ENCODE data around the gene QRICH2. TPM values are rescaled to one million over a fixed set of nuclear protein-coding genes. Genes with fewer than 3 reads are reported as not detected.

Gene QRICH2
- total and polyA plus RNA-seq, 2 of the 4 experiments (the other 2 are of a cell fraction) = 4.3 to 4.8 TPM

GRCh38 chr17:76297436-76297835 is 10.6 kb downstream of the QRICH2 start:
- no peak overlapping the region for H2BK20ac ChIP-seq (ENCODE audit: low read depth, low read length)
- H3K23ac ChIP-seq (ENCODE audit: low read depth, low read length) = peak overlapping the region; percentile 66; the same call in 1 of the 2 replicates
- H3K79me1 ChIP-seq (ENCODE audit: low read depth in 1 of 2, low read length in 2 of 2) = peaks cover 0 to 6% of the 10 kb centered on the region in 2 experiments; a peak in 1 of 4 replicates
- no peak overlapping the region for H2BK5ac ChIP-seq (ENCODE audit: low read depth, low read length, poor library complexity, severe bottlenecking)
- H4K8ac ChIP-seq (ENCODE audit: low read depth in 2 of 2, low read length in 2 of 2) = no peak overlapping the region
- no peak overlapping the region for H3K56ac ChIP-seq (ENCODE audit: extremely low read depth, insufficient read depth, low read length)
- in situ Hi-C loops (cut with MboI; ENCODE audit: low sequenced_read_pairs) (loop anchor here (10.0 kb wide), 1 partner anchor 283 kb away; no protein-coding TSS in a partner anchor), intact Hi-C loops (cut with micrococcal nuclease) (loop anchor here (5.0 kb wide), 1 partner anchor 290 kb away; no protein-coding TSS in a partner anchor), dilution Hi-C loops (cut with HindIII; ENCODE audit: low sequenced_read_pairs, unreplicated experiment) (no loop called here)
- no peak overlapping the region; the same call in 1 of the 2 replicates for H4K91ac ChIP-seq (ENCODE audit: insufficient read depth, low read depth, low read length)
- no peak overlapping the region for H2BK120ac ChIP-seq (ENCODE audit: low read depth, low read length)
- no peak overlapping the region for H2AK5ac ChIP-seq (ENCODE audit: low read depth, low read length)
- H2AFZ ChIP-seq (replicated peaks; ENCODE audit: low read length, poor library complexity) = no peak overlapping the region
- no peak overlapping the region for H3K18ac ChIP-seq (ENCODE audit: low read depth, low read length)
- no peak overlapping the region for H3K14ac ChIP-seq (replicated peaks; ENCODE audit: low read depth, low read length)
- H2AK9ac ChIP-seq (replicated peaks; ENCODE audit: low read depth, low read length, poor library complexity) = no peak overlapping the region
- no peaks in the 10 kb centered on the region for H3K27me3 ChIP-seq (ENCODE audit: control insufficient read depth, insufficient read depth, low read length)
- no peaks in the 10 kb centered on the region; the same call in 1 of the 2 replicates for H4K20me1 ChIP-seq (ENCODE audit: insufficient read depth, low read length)
- CTCF ChIA-PET = no interaction called here
- no TSS peak for BruUV-seq (replicated peaks)
- ATAC-seq (ENCODE audit: low read depth) = no peak
- H3K9me1 ChIP-seq (ENCODE audit: insufficient read depth, low read length) = 0 out of 2 replicates have a peak, but pooled peaks cover 2% of the 10 kb centered on the region
- H3K4ac ChIP-seq (ENCODE audit: low read depth, low read length) = no peak overlapping the region
- DNase-seq = no peak
- POLR2A ChIA-PET (ENCODE audit: unreplicated experiment) = no interaction called here
- no peak for TF ChIP-seq ELK1 (IDR thresholded peaks at IDR 0.05; ENCODE audit: borderline replicate concordance, low read depth, low read length)
- no peak for TF ChIP-seq CHD1 (IDR thresholded peaks at IDR 0.05; ENCODE audit: low read depth, low read length)
- TF ChIP-seq SMC3 (IDR thresholded peaks at IDR 0.05; ENCODE audit: low read depth, low read length) = no peak
- no peak for TF ChIP-seq MXI1 (IDR thresholded peaks at IDR 0.05; ENCODE audit: borderline replicate concordance, low read depth, low read length)
- no peak for TF ChIP-seq RCOR1 (IDR thresholded peaks at IDR 0.05; ENCODE audit: insufficient replicate concordance, low read length)
- no peak for TF ChIP-seq RAD21 (IDR thresholded peaks at IDR 0.05; ENCODE audit: low read length)
- TF ChIP-seq POLR2A (IDR thresholded peaks at IDR 0.05; ENCODE audit: low read depth, low read length) = no peak
- TF ChIP-seq RFX5 (IDR thresholded peaks at IDR 0.05; ENCODE audit: low read depth, low read length) = no peak
- TF ChIP-seq CTCF (conservative IDR thresholded peaks at IDR 0.05; ENCODE audit: low read depth, low read length) = no peak
- no peak for TF ChIP-seq MAFK (IDR thresholded peaks at IDR 0.05; ENCODE audit: low read depth, low read length)
- TF ChIP-seq MAZ (IDR thresholded peaks at IDR 0.05; ENCODE audit: borderline replicate concordance, low read depth, low read length) = no peak
- TF ChIP-seq FOS (IDR thresholded peaks at IDR 0.05; ENCODE audit: low read depth, low read length) = no peak
- TF ChIP-seq USF2 (IDR thresholded peaks at IDR 0.05; ENCODE audit: low read depth, low read length) = no peak
- no CpG with 5 or more reads among the region's 3 CpGs for WGBS, 2 experiments (ENCODE audit: extremely low coverage in 2 of 2, insufficient read length in 1 of 2)
- no peaks in the 10 kb centered on the region for H3K4me1 ChIP-seq (ENCODE audit: control insufficient read depth, insufficient read depth, low read length)
- H3K9ac ChIP-seq (ENCODE audit: low read depth, low read length) = no peak overlapping the region
- no peak overlapping the region for H3K27ac ChIP-seq (ENCODE audit: insufficient read depth, low read length)
- H2BK15ac ChIP-seq (ENCODE audit: low read depth, low read length) = no peak overlapping the region
- H3K36me3 ChIP-seq (ENCODE audit: control insufficient read depth, insufficient read depth, low read length) = peaks cover 11% of the 10 kb centered on the region
- no peak overlapping the region for H3K4me3 ChIP-seq (ENCODE audit: insufficient read depth, low read depth, low read length)
- no peak overlapping the region for H4K5ac ChIP-seq (ENCODE audit: low read depth, low read length)
- no peaks in the 10 kb centered on the region for H3K9me3 ChIP-seq (ENCODE audit: control insufficient read depth, insufficient read depth, low read length)
- H3K4me2 ChIP-seq (ENCODE audit: low read depth, low read length) = no peak overlapping the region
